GM18498 (cell line): Measurements from ENCODE around the gene UBXN1.
"Not testable (repeated sequence)": the region's sequence is repeated elsewhere in the genome, so short reads cannot be mapped to it uniquely, and the experiment has no call there.

Source experiments
- ATAC-seq: cut with Tn5 transposase; IDR thresholded peaks from one replicate; pipeline ENCODE4 v1.9.1; 2021; ENCODE audit warnings: mild to moderate bottlenecking, moderate library complexity; ENCODE audit not compliant: unreplicated experiment

The UBXN1 gene

DNA sequence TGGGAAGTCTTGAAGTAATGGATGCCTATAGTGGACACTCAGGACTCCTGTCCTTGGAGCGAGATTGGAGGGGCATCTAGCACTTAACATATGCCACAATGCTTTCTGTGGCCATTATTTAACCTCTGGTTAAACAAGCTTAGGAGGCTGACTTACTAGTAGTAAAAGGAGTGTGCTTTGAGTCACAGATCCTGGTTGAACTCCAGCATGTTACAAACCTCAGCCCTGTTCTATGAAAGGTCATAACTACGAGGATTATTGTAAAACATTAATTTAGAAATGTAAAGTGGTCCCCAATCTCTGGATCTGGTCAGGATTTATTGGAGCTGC, 5.7 kb downstream of the UBXN1 start:
- ATAC-seq, result no peak

DNA sequence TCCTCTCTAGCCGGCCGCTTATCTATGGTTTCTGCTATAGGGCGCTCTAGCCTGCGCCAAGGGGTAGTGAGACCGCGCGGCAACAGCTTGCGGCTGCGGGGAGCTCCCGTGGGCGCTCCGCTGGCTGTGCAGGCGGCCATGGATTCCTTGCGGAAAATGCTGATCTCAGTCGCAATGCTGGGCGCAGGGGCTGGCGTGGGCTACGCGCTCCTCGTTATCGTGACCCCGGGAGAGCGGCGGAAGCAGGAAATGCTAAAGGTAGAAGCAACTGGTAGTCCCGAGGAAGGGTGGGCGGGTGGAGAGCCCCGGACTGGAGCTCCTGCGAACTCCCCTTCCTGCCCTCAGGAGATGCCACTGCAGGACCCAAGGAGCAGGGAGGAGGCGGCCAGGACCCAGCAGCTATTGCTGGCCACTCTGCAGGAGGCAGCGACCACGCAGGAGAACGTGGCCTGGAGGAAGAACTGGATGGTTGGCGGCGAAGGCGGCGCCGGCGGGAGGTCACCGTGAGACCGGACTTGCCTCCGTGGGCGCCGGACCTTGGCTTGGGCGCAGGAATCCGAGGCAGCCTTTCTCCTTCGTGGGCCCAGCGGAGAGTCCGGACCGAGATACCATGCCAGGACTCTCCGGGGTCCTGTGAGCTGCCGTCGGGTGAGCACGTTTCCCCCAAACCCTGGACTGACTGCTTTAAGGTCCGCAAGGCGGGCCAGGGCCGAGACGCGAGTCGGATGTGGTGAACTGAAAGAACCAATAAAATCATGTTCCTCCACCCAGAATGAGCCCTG, 7.1 kb downstream of the UBXN1 start, which contains the start of the genes LBHD1 and UQCC3:
Gene LBHD1, minus strand, starts transcription at position 660 of the 782 bp plus-strand sequence. CDS start 2,236 bp downstream, outside the sequence.
Gene UQCC3, plus strand, starts transcription at position 66 of the 782 bp plus-strand sequence. Its CDS starts 73 bp downstream, at position 139.
- peak; percentile 65 for ATAC-seq

DNA sequence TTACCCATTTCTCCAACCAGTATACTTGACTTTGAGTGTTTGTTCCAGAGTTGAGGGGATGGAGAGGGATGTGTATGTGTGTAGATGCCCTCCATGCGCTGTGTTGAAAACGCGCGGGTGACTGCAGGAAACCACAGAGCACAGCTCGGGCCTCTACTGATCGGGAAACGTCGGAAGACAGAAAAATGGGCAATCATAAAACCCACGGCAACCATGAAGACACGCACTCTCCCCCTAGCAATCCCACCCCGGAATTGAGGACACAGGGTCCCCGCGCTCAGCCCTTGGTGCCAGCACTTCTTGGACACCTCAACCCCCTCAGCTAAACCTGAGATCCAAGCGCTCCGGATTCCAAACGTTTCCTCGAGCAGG, 7.7 kb downstream of the UBXN1 start:
- no peak for ATAC-seq

DNA sequence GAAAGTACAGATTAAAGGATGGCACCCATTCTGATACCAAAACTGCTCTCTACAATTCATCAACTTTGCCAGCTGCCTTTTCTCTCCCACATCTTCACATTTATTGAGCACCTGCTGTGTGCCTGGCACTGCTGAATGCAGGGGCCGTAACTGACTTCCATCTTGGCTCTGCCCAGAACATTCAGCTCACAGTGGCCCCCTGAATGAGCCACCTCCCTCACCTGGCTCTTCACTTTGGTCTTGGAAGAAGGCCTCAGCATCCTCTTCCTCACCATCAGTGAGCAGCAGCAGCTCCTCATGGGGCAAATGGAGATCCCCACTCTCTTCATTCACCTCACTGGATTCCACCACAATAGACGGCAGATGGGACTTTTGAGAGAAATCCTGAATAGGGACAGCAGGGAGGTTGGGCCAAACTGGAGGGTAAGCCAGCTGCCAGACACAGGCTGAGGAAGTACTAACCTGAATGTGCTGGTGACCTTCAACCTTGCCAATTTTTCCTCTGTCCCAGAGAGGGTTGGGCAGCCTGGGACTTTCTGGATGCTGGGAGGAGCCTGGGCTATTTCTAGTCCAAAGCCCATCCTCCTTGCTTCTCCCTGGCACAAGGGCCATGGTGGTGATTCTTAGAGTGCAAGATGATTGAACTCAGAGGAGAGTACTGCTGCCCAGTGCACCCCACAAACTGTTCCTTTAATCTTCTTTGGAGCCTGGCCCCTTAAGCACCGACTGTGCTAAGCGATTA, 9.3 kb downstream of the UBXN1 start:
- ATAC-seq, result no peak

DNA sequence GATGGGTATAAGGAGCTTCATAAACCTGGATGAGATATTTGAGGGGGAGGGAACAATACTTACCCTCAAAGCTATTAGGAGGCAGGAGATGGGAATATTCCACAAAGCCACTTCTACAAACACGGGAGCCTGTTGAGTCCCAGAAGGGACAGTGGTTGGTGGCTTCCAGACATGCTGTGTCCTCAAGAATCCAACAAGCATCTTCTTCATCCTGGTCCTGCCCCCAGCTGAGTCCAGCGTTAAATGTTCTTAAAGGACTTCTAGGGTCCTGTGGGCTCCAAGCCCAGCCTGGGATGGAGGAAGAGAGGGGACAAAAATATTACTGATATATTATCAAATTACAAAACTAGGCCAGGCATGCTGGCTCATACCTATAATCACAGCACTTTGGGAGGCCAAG, 11.4 kb downstream of the UBXN1 start:
- ATAC-seq, result no peak

DNA sequence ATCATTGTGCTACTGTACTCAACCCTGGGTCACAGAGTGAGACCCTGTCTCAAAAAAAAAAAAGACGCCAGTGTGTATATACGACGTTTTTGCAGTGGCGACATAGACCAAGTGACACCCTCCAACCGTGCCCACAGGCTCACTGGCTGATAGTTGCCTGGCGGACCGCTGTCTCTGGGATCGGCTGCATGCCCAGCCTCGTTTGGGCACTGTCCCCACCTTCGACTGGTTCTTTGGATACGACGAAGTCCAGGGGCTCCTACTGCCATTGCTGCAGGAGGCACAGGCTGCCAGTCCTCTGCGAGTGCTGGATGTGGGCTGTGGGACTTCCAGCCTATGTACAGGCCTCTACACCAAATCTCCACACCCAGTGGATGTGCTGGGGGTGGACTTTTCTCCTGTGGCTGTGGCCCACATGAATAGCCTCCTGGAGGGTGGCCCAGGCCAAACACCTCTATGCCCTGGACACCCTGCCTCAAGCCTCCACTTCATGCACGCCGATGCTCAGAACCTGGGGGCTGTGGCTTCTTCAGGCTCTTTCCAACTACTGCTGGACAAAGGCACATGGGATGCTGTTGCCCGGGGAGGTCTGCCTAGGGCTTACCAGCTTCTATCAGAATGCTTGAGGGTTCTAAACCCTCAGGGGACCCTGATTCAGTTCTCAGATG, 12.5 kb downstream of the UBXN1 start:
- ATAC-seq, result no peak

DNA sequence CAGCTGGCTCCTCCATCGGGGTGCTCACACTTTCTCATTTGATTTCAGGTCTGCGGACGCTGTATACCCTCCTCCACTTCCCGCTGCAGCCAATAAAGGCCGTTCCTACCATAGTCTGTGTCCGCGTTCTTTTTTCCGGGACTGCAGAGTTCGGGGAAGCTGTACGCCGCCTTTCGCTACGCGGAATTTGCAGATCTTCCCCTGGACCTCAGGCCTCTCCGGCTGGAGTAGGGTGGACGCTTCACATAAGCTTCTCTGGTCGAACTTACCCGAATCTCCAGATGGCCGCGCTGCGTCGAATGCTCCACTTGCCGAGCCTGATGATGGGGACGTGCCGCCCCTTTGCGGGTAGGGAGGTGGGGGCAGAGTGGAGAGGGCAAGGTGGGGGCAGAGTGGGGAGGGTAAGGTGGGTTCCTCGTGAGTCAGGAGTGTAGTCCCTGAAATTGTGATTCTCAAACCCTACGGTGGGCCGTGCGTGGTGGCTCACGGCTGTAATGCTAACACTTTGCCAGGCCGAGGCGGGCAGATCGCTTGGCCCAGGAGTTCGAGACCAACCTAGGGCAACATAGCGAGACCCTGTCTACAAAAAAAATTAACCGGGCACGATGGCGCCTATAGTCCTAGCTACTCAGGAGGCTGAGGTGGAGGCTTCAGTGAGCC, 13.1 kb downstream of the UBXN1 start:
- ATAC-seq, result peak; percentile 9

DNA sequence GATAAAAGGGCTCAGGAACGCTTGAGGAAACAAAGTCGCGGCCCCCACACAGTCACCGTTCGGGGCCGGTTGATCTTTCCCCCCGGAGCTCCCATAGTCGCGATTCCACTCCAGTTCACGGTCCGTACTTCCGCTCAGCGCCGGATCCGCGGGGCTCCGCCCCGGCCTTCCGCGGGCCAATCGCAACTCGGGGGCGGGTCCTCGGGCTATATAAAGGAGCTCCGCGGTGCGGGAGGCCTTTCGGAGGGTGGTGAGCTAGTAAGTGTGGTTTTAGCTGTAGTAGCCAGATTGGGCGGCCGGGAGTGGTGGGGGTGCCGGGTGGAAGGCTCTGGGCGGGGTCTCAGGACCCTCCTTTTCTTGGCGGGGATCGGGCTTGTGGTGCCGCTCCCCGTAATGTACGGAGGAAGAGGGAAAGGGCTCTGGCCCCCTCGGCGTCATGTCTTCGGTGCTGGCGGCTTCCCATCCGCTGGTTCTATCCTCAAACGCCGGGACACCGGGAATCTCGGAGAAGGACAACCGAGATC, 13.7 kb downstream of the UBXN1 start, which contains the start of the genes C11orf98 and CSKMT:
Gene C11orf98, minus strand, starts transcription at position 136 of the 524 bp plus-strand sequence. Its CDS starts 41 bp downstream, at position 95.
Gene CSKMT, plus strand, starts transcription at position 238 of the 524 bp plus-strand sequence. CDS start 568 bp downstream, outside the sequence.
- peak; percentile 89 for ATAC-seq

DNA sequence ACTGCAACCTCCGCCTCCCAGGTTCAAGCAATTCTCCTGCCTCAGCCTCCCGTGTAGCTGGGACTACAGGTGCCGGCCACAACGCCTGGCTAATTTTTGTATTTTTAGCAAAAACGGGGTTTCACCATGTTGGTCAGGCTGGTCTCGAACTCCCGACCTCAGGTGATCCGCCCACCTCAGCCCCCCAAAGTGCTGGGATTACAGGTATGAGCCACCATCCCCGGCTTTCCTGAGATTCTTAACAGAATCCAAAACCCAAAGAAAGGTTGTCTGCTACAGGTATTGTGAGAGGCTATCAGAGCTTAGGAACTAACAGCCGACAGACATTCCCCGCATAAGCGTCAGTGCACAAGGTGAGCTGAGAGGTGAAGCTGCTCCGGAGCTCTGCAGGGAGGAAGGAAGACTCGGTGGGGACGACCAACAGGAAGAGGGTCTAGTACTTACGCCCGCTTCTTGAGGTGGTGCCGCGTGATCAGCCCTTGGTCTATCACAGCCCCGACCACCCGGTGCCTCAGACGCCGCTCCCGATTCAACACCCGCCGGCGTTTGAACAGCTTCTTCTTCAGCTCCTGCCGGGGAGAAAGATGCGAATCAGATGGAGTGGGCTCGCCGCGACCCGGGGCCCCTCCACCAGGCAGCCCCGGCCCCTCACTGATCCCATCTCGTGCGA, 14.3 kb downstream of the UBXN1 start:
- ATAC-seq, result peak; percentile 35

DNA sequence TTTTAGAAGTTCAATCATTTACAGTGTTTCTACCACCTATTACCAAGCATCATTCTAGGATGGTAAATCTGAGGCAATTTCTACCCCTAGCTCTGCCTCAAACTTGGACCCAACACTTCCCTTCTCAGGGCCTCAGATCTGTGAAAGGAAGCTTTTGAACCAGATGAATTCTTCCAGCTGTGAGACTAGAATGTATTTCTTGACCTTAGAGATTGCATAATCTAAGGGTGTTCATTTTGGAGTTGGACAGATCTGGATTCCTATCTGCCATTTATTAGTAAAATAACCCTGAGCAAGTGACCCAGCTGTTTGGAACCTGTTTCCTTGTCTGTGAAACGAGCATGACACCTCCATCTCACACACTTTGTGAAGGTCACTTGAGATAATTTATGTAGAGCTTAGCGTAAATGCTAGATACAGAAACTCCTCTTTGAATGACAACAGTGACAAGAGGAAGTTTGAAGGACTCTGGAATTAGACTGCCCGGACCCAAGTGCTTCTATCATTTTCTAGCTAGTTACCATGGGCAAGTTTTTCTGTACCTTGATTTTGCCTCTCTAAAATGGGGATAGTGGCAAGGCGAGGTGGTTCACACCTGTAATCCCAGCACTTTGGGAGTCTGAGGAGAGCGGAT, 22.0 kb downstream of the UBXN1 start:
- ATAC-seq, result no peak

DNA sequence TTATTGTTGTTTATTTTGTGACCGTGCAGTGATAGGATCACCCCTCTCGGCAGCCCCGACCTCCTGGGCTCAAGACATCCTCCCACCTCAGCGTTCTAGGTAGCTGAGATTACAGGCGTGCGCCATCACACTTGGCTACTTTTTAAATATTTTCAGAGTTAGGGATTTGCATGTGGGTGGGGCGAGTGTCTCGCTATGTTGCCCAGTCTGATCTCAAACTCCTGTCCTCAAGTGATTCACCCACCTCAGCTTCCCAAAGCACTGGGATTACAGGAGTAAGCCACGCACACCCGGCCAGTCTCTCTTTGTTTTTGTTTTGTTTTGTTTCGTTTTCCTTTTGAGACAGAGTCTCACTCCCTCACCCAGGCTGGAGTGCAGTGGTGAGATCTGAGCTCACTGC, 24.6 kb downstream of the UBXN1 start:
- no peak for ATAC-seq

DNA sequence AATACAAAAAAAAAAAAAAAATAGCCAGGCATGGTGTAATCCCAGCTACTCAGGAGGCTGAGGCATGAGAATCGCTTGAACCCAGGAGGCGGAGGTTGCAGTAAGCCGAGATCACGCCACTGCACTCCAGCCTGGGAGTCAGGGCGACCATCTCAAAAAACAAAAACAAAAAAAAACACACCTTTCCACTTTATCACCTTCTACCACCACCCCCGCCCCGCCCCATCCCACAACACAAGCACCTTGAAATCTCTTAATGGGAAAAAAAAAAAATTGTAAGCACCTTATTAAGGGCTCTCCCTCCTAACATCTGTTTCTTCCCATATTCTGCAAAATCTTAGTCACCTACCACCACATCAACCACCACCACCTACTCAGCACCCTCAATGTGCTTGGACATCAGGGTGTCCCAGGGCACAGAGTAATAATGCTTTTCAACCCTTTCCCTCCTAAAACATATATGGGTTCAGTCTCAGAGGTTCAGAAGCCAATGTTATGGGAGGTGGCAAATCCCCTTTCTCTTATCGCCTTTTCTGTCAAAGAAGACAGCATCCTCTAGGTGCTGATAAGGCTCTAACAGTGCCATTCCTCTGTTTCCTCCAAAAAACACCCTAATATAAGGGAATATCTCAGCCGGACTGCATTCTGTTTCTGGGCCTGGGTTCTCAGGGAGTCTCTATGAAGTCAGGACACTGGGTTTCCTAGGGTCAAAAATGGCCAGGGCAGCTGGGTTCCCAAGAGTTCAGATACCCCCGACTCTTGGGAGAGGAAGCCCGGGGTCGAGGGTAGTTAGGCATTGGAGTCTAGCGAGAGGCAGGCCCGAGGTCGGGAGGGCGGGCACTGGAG, 26.5 kb downstream of the UBXN1 start:
- peak; percentile 22 for ATAC-seq

DNA sequence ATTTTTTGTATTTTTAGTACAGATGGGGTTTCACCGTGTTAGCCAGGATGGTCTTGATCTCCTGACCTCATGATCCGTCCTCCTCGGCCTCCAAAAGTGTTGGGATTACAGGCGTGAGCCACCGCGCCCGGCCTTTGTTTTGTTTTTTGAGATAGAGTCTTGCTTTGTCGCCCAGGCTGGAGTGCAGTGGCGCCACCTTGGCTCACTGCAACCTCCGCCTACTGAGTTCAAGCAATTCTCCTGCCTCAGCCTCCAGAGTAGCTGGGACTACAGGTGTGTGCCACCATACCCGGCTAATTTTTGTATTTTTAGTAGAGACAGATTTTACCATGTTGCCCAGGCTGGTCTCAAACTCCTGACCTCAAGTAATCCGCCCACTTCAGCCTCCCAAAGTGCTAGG, 28.6 kb downstream of the UBXN1 start:
- ATAC-seq, result not testable (repeated sequence)

DNA sequence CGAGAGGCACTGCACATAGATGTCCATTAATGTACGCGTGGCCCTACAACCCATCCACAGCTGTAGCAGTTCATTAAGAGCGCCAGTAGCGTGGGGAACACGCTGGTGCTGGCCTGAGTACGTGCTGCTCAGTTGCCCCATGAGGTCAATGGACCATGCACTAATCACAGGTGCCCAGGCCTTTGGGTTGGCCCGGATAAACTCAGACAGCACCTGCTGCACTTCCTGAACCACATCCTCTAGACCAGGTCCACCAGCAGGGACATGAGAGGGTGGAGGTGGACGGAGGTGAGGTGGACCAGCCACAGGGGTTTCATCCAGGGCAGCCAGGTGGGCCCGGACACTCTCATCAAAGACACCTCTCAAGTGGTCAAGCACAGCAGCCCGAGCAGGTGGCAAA, 29.4 kb downstream of the UBXN1 start:
- no peak for ATAC-seq

DNA sequence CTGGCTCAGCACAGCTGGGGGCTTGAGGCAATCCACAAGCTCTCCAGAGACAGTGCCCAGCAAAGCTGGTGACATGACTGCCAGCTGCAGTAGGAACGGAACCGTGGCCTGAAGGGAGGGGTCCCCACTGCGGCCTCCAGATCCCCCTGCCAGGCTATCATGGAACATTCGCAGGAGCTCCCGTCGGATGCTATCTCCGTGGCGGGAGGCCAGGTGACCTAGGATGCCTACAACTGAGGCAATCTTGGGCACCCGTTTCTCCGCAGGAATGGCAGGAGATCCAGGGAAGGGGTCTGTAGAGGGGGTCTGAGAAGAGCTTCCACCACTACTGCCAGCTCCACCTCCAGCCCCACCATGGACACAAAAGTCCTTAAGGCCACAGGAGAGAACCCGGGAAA, 29.9 kb downstream of the UBXN1 start:
- ATAC-seq, result no peak

DNA sequence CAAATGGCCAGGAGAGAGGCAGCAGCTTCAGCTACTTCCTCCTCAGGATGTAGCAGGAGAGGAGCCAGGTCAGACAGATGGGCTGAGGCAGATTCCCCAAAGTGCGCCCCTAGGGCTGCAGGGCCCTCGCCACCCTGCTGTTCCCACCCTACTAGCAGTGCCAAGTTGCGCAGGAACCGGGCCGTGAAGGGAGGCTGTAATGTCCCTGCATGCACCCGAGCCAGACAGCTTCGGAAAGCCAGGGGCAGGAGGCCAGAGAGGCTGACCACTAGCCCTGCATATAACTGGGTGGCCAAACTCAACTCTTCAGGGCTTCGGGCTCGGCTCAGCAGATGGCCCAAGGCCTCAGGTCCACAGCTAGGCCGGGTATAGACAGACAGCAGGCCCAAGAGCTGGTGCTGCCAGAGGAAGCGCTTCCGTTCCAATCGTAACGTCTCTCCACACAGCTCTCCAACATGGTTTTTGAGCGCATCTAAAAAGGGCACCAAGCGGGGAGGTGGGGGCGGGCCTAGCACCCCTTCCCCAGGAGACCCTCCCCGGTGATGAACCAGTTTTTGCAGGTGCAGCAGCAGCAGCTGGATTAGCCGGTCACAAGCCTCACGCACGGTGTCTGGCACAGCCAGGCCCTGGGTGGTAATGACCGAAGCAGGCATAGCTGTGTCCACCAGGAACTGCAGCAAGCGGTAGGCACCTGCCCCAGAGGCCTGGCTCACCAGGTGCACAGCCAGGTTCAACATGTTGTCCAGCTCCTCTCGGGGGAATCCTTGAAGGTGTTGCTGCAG, 30.5 kb downstream of the UBXN1 start:
- no peak for ATAC-seq

DNA sequence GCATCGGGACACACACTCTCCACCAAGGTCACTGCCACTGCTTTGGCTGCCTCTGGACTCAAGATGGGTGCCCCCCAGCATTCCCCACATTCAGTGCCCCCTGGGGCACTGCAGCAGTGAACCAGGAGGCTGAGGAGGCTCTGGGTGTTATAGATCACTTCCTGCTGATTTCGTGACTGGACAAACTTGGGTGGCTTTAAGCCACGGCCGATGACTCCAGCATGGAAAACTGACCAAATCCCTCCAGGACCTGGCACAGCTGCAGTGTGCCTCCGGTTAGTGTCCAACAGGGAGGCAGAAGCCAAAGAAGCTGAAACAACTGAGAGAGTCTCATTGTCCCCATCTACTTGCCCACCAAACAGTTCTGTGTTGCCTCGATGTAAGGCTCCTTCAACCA, 31.3 kb downstream of the UBXN1 start:
- no peak for ATAC-seq
